Fibroblast of lung (primary cell): ENCODE data around the gene UQCR11. TPM values are rescaled to one million over a fixed set of nuclear protein-coding genes. Genes with fewer than 3 reads are reported as not detected.

ENCODE experiments used
- DNase-seq, 2 donors: peaks; one replicate each; pipeline versions ENCODE4 v3.0.0 to v3.0.0-alpha.2; 2010; ENCODE audit warnings: low read depth in 2 of 2
- H2AFZ ChIP-seq: 2 replicates; pipeline ENCODE4 v1.5.1; 2012; ENCODE audit warnings: low read length, control low read depth, inconsistent platforms
- H3K27ac ChIP-seq: 2 replicates; pipeline ENCODE4 v1.5.1; 2011; ENCODE audit warnings: low read length, control low read depth; ENCODE audit not compliant: insufficient read depth
- H3K27me3 ChIP-seq: 2 replicates; pipeline ENCODE4 v1.5.1; 2011; ENCODE audit warnings: mild to moderate bottlenecking, low read length; ENCODE audit not compliant: control insufficient read depth, insufficient read depth
- H3K36me3 ChIP-seq: 2 replicates; pipeline ENCODE4 v1.5.1; 2011; ENCODE audit warnings: low read length; ENCODE audit not compliant: control insufficient read depth, insufficient read depth
- H3K4me1 ChIP-seq: 2 replicates; pipeline ENCODE4 v1.5.1; 2011; ENCODE audit warnings: low read length; ENCODE audit not compliant: control insufficient read depth, insufficient read depth; ENCODE audit errors: extremely low read depth
- H3K4me2 ChIP-seq: 2 replicates; pipeline ENCODE4 v1.5.1; 2011; ENCODE audit warnings: low read length, control low read depth; ENCODE audit not compliant: insufficient read depth; ENCODE audit errors: extremely low read depth
- H3K4me3 ChIP-seq, 4 experiments: fragments of 200-600 bp in 1 of 4; sonication (generic) in 1 of 4; replicated peaks in 1 of 4; 2 replicates each; pipeline ENCODE4 v1.5.1; 2011 to 2016; ENCODE audit warnings: low read length in 4 of 4, low read depth in 3 of 4, mild to moderate bottlenecking in 3 of 4, control low read depth in 2 of 4, inconsistent platforms in 1 of 4, mixed read lengths in 1 of 4; ENCODE audit not compliant: insufficient read depth in 1 of 4; ENCODE audit errors: control extremely low read depth in 1 of 4
- H3K79me2 ChIP-seq: 2 replicates; pipeline ENCODE4 v1.5.1; 2012; ENCODE audit warnings: mild to moderate bottlenecking, low read length, inconsistent platforms; ENCODE audit not compliant: control insufficient read depth, insufficient read depth
- H3K9ac ChIP-seq: 2 replicates; pipeline ENCODE4 v1.5.1; 2011; ENCODE audit warnings: mild to moderate bottlenecking, low read length, control low read depth; ENCODE audit not compliant: insufficient read depth
- H3K9me3 ChIP-seq: 2 replicates; pipeline ENCODE4 v1.5.1; 2012; ENCODE audit warnings: low read depth, low read length; ENCODE audit not compliant: control insufficient read depth, insufficient read depth
- H4K20me1 ChIP-seq: 2 replicates; pipeline ENCODE4 v1.5.1; 2011; ENCODE audit warnings: low read length; ENCODE audit not compliant: control insufficient read depth, insufficient read depth; ENCODE audit errors: extremely low read depth
- CTCF ChIP-seq, 2 donors: IDR thresholded peaks in 1 of 2; conservative IDR thresholded peaks in 1 of 2; 1 replicate in 1 of 2; 2 replicates in 1 of 2; pipeline ENCODE4 v1.5.1; 2011 to 2012; ENCODE audit warnings: low read length in 2 of 2, control low read depth in 1 of 2, inconsistent platforms in 1 of 2, low read depth in 1 of 2, mild to moderate bottlenecking in 1 of 2
- EZH2 ChIP-seq: IDR thresholded peaks from 2 replicates; pipeline ENCODE4 v1.5.1; 2012; ENCODE audit warnings: low read length, control low read depth, mild to moderate bottlenecking; ENCODE audit errors: missing control alignments
- polyA plus RNA-seq, 2 donors: library from polyadenylated mRNA; depleted of rRNA in 1 of 2; stranded (reverse) in 1 of 2; unstranded in 1 of 2; fragments of >200 nt; gene quantifications; 2 replicates each; pipeline ENCODE4 v1.2.1, GENCODE V29; 2011 to 2012; ENCODE audit warnings: missing spikeins in 1 of 2
- total RNA-seq: library from RNA; depleted of rRNA; stranded (reverse); fragments of >200 nt; gene quantifications from 2 replicates; pipeline ENCODE4 v1.2.1, GENCODE V29; 2014

UQCR11 gene
- total and polyA plus RNA-seq, 2 donors (not counting 1 experiment from before 2014, with no cell fraction given): 89.2 to 101 TPM

GRCh38 chr19:1584500-1585242 lies 20.6 kb downstream of the UQCR11 start:
- no peaks in the 10 kb centered on the region for H3K9me3 ChIP-seq
- H3K27me3 ChIP-seq: no peaks in the 10 kb centered on the region
- no peaks in the 10 kb centered on the region for H4K20me1 ChIP-seq
- no peak for DNase-seq
- H3K79me2 ChIP-seq: peaks cover 39% of the 10 kb centered on the region
- H3K9ac ChIP-seq: no peak overlapping the region
- H3K4me3 ChIP-seq: no peak overlapping the region
- peaks cover 29% of the 10 kb centered on the region for H3K36me3 ChIP-seq
- H3K4me2 ChIP-seq: no peak overlapping the region
- H2AFZ ChIP-seq: no peak overlapping the region
- no peak overlapping the region for H3K27ac ChIP-seq
- no peak for TF ChIP-seq CTCF (conservative IDR thresholded peaks at IDR 0.05 in 1 of 2, IDR thresholded peaks at IDR 0.05 in 1 of 2; ENCODE audit: low read depth in 1 of 2, low read length in 2 of 2)
- no peak for TF ChIP-seq EZH2
- H3K4me1 ChIP-seq: peaks cover under 1% of the 10 kb centered on the region

GRCh38 chr19:1582201-1582600 lies 23.1 kb downstream of the UQCR11 start:
- peaks cover 42% of the 10 kb centered on the region for H3K36me3 ChIP-seq
- no peaks in the 10 kb centered on the region for H3K27me3 ChIP-seq
- no peak overlapping the region for H3K4me3 ChIP-seq
- no peak overlapping the region for H3K27ac ChIP-seq
- H3K79me2 ChIP-seq: peaks cover 19% of the 10 kb centered on the region
- no peaks in the 10 kb centered on the region for H3K4me1 ChIP-seq
- no peak overlapping the region for H2AFZ ChIP-seq
- no peak for TF ChIP-seq EZH2
- TF ChIP-seq CTCF (conservative IDR thresholded peaks at IDR 0.05 in 1 of 2, IDR thresholded peaks at IDR 0.05 in 1 of 2; ENCODE audit: low read depth in 1 of 2, low read length in 2 of 2): no peak
- H3K9ac ChIP-seq: no peak overlapping the region
- H3K9me3 ChIP-seq: no peaks in the 10 kb centered on the region
- no peak overlapping the region for H3K4me2 ChIP-seq
- DNase-seq: no peak
- no peaks in the 10 kb centered on the region for H4K20me1 ChIP-seq

GRCh38 chr19:1580957-1581356 lies 24.3 kb downstream of the UQCR11 start:
- Histone ChIP-seq H3K9me3 (no peaks in the 10 kb centered on the region), H3K27me3 (no peaks in the 10 kb centered on the region), H3K79me2 (peaks cover 12% of the 10 kb centered on the region), H3K36me3 (peaks cover 39% of the 10 kb centered on the region), H4K20me1 (no peaks in the 10 kb centered on the region), H3K27ac (no peak overlapping the region), H3K4me1 (no peaks in the 10 kb centered on the region), H3K4me3 (no peak overlapping the region), H2AFZ (no peak overlapping the region), H3K4me2 (no peak overlapping the region), H3K9ac (no peak overlapping the region)
- no peak for DNase-seq
- TF ChIP-seq EZH2: no peak
- no peak for TF ChIP-seq CTCF (conservative IDR thresholded peaks at IDR 0.05 in 1 of 2, IDR thresholded peaks at IDR 0.05 in 1 of 2; ENCODE audit: low read depth in 1 of 2, low read length in 2 of 2)
